Testis (tissue), 3 donors: ENCODE measurements around the gene EXOC4. TPM values are rescaled to one million over a fixed set of nuclear protein-coding genes. Genes with fewer than 3 reads are reported as not detected.

Source experiments
- DNase-seq: peaks from one replicate; pipeline ENCODE4 v3.0.0-alpha.2; 2019
- H3K27ac ChIP-seq, 2 donors: fragments of 200-600 bp; sonication (generic); one replicate each; pipeline ENCODE4 v1.5.1; 2019
- H3K27me3 ChIP-seq: fragments of 200-600 bp; sonication (generic); one replicate; pipeline ENCODE4 v1.5.1; 2019
- H3K36me3 ChIP-seq: fragments of 200-600 bp; sonication (generic); one replicate; pipeline ENCODE4 v1.5.1; 2017; ENCODE audit warnings: low read depth; ENCODE audit errors: missing control alignments
- H3K4me1 ChIP-seq: fragments of 200-600 bp; sonication (generic); one replicate; pipeline ENCODE4 v1.5.1; 2019
- H3K4me3 ChIP-seq, 2 donors: fragments of 200-600 bp; sonication (generic); one replicate each; pipeline ENCODE4 v1.5.1; 2017 to 2019
- H3K9me3 ChIP-seq: fragments of 200-600 bp; sonication (generic); one replicate; pipeline ENCODE4 v1.5.1; 2017
- POLR2A ChIP-seq: fragments of 450-650 bp; IDR thresholded peaks from one replicate; pipeline ENCODE4 v1.6.1; 2017; ENCODE audit warnings: antibody characterized with exemption, mild to moderate bottlenecking, moderate library complexity
- WGBS, 2 donors: methylation state at CpG; one replicate each; pipeline ENCODE4 v1.1.5; 2018; 5-methylcytosine and 5-hydroxymethylcytosine counted together
- intact Hi-C: fragments of 100-400 bp; cut with DNase I; formaldehyde crosslinking; loops from one replicate; pipeline ENCODE4 v1.15.1; 2023; ENCODE audit warnings: low total_unique reads
- polyA plus RNA-seq: library from polyadenylated mRNA; stranded (reverse); fragments of 350-450 nt; fragmentation: Illumina TruSeq; extraction: RNeasy Lipid Tissue Mini Kit (QIAGEN cat#74804); gene quantifications from one replicate; pipeline ENCODE4 v1.2.3, GENCODE V29; 2014; ENCODE audit warnings: low read depth, low replicate concordance; ENCODE audit not compliant: insufficient read depth
- total RNA-seq, 2 donors: library from RNA; depleted of rRNA; stranded (reverse); fragments of >200 nt; gene quantifications; one replicate each; pipeline ENCODE4 v1.2.3, GENCODE V29; 2016
- TF ChIP-seq, protein P1 (sequence below), 3 experiments: fragments of 450-650 bp in 2 of 3; fragments of 200-600 bp in 1 of 3; sonication (generic) in 1 of 3; IDR thresholded peaks; one replicate each; pipeline ENCODE4 v1.5.1; 2016 to 2019; ENCODE audit warnings: antibody characterized with exemption in 3 of 3, mild to moderate bottlenecking in 2 of 3, moderate library complexity in 1 of 3

Gene EXOC4
- total and polyA plus RNA-seq, 3 donors from 2014 or later: 47.4 to 169 (median 142) TPM

DNA sequence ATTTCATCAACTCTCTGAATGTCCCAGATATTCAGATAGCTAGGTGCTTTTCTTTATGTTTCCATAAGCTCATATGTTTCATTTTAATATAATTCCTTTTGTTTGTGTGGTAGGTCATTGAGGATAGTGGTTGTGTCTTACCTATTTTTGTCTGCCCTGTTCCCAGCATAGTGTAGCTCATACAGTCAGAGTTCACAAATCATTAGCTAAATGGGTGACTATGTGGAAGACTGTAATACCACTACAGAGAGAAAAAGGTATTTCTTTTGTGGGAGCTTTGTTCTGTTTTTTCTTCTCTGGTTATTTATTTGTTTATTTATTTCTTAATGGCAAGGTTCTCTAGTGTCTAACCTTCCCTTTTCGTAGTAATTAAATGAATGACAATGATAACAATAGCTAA is 39.8 kb downstream of the EXOC4 start:
- Histone ChIP-seq H3K4me1 (no peaks in the 10 kb centered on the region), H3K36me3 (no peaks in the 10 kb centered on the region), H3K9me3 (no peaks in the 10 kb centered on the region), H3K4me3 (no peak overlapping the region), H3K27ac (no peak overlapping the region), H3K27me3 (no peaks in the 10 kb centered on the region)
- TF ChIP-seq, protein P1, sequence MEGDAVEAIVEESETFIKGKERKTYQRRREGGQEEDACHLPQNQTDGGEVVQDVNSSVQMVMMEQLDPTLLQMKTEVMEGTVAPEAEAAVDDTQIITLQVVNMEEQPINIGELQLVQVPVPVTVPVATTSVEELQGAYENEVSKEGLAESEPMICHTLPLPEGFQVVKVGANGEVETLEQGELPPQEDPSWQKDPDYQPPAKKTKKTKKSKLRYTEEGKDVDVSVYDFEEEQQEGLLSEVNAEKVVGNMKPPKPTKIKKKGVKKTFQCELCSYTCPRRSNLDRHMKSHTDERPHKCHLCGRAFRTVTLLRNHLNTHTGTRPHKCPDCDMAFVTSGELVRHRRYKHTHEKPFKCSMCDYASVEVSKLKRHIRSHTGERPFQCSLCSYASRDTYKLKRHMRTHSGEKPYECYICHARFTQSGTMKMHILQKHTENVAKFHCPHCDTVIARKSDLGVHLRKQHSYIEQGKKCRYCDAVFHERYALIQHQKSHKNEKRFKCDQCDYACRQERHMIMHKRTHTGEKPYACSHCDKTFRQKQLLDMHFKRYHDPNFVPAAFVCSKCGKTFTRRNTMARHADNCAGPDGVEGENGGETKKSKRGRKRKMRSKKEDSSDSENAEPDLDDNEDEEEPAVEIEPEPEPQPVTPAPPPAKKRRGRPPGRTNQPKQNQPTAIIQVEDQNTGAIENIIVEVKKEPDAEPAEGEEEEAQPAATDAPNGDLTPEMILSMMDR (IDR thresholded peaks at IDR 0.05): no peak
- TF ChIP-seq POLR2A: no peak
- intact Hi-C loops: no loop called here
- 93 to 98% methylated on average over 1 of the region's 1 CpG for WGBS, 2 donors
- no peak for DNase-seq

DNA sequence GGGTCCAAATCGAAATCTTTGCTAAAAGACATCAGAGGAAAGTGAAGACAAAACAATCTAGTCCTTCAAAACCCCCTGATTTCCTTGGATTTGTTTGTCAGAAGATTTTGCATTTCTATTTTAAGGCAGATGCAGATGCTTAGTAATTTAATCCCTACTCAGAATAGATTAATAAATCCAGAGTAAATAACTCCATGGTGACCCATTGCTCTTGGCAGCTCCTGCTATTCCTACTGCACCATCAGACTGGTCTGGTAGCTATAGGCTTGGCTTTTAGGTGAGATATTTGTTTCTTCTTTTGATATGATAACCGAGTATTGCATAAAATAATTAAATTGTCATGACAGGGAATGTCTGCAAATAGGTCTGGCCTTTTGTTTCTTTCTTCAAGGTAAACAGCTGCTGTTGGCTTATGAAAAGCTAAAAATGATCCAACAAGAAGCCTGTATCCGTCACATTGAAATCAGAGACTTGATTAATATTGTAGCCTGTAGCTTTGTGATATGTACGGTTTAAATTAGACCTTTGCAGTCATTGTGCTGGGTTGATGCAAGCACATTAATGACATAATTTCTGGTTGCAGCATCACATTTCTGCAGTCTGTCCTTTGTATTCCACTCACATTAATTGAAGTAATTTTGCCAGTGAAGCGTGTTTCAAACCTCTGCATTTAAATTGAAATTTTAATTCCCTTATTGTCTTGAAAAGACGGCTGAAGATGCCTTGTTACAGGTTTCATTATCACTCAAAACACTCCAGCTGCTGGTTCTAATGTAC is 40.7 kb downstream of the EXOC4 start:
- WGBS, 2 donors: 86 to 89% methylated on average over 6 of the region's 6 CpGs
- Histone ChIP-seq H3K4me1 (no peaks in the 10 kb centered on the region), H3K27me3 (no peaks in the 10 kb centered on the region), H3K36me3 (no peaks in the 10 kb centered on the region), H3K4me3 (no peak overlapping the region), H3K9me3 (no peaks in the 10 kb centered on the region), H3K27ac (no peak overlapping the region)
- no peak for DNase-seq
- no peak for TF ChIP-seq POLR2A
- TF ChIP-seq, protein P1 (IDR thresholded peaks at IDR 0.05): no peak
- intact Hi-C loops: no loop called here

DNA sequence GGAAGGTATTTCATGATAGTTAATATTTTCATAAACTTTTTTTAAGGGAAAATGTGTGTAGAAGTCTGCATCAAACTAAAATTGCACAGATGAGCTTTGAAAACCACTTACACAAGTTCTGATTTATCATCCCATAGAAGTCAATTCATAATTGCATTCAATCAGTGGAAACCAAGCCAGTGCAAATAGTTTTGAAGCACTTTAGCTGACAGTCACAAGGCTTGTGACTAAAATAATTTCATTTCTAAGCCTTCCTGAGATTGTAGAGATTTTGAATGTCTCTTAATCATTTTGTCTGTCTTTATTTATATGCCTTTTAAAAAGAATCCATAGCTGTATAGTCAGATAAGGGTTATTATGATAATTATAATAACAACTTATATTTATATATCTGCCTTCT is 41.4 kb downstream of the EXOC4 start:
- intact Hi-C loops: no loop called here
- H3K4me1 ChIP-seq: no peaks in the 10 kb centered on the region
- H3K9me3 ChIP-seq: no peaks in the 10 kb centered on the region
- TF ChIP-seq, protein P1 (IDR thresholded peaks at IDR 0.05): no peak
- no peak for TF ChIP-seq POLR2A
- no peaks in the 10 kb centered on the region for H3K36me3 ChIP-seq
- no peak for DNase-seq
- no peak overlapping the region for H3K4me3 ChIP-seq
- no peaks in the 10 kb centered on the region for H3K27me3 ChIP-seq
- H3K27ac ChIP-seq: no peak overlapping the region

DNA sequence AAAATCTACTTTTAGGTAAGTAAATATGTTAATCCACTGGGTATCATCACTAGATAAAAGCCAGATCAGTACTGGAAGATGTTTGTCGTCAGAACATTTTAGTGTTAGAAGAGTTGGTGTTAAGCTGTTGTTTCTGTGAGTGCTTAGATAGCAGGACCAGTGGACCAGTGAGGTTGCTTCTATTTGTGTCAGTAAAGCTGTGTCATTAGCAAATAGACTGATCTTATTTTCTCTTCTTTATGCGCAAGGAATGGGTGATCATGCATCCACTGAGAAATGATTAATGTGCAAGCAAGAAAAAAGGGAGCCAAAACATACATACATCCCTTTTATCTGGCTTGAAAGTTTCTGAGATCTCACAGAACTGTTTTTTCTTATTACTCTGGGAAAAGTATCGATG is 42.6 kb downstream of the EXOC4 start:
- no peak for DNase-seq
- H3K4me3 ChIP-seq: no peak overlapping the region
- no peaks in the 10 kb centered on the region for H3K36me3 ChIP-seq
- no peaks in the 10 kb centered on the region for H3K9me3 ChIP-seq
- WGBS, 2 donors: 75 to 86% methylated on average over 3 of the region's 3 CpGs
- no peak overlapping the region for H3K27ac ChIP-seq
- TF ChIP-seq, protein P1 (IDR thresholded peaks at IDR 0.05): no peak
- TF ChIP-seq POLR2A: no peak
- no peaks in the 10 kb centered on the region for H3K4me1 ChIP-seq
- H3K27me3 ChIP-seq: no peaks in the 10 kb centered on the region
- intact Hi-C loops: no loop called here

DNA sequence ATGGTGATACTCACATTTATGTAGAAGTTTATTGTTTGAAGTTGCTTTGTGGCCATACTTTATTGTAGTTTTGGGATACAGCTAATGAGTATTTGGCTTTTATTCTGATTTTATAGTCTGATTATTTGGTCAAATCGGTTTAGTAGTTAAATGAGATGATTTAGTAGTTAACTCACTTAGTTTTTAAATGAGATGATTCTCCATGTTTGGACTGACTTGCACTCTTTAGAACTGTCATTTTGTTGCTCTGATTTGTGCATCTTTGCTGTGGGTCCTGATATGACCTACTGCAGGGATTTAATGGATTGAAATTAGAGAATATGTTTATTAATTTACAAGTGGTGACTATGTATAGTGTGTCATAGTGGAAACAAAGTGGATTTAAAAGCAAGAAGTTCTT is 44.2 kb downstream of the EXOC4 start:
- no peak for DNase-seq
- TF ChIP-seq, protein P1 (IDR thresholded peaks at IDR 0.05): no peak
- no peak for TF ChIP-seq POLR2A
- Histone ChIP-seq H3K9me3 (no peaks in the 10 kb centered on the region), H3K4me3 (no peak overlapping the region), H3K27ac (no peak overlapping the region), H3K27me3 (no peaks in the 10 kb centered on the region), H3K36me3 (no peaks in the 10 kb centered on the region), H3K4me1 (peaks cover 9% of the 10 kb centered on the region)
- intact Hi-C loops: no loop called here
- 90 to 94% methylated on average over 1 of the region's 1 CpG for WGBS, 2 donors
